HL-60 (cell line): ENCODE results near the gene CLRN1.

Source experiments
- DNase-seq, 2 experiments: peaks; one replicate each; pipeline ENCODE4 v3.0.0-alpha.2; 2010 to 2020; ENCODE audit warnings: low read depth in 1 of 2, low spot score in 1 of 2
- H3K27ac ChIP-seq: fragments of 250-450 bp; sonication (Bioruptor Pico); replicated peaks from 2 replicates; pipeline ENCODE4 v1.5.1; 2020; ENCODE audit warnings: mild to moderate bottlenecking, moderate library complexity
- H3K27me3 ChIP-seq: fragments of 250-450 bp; sonication (Bioruptor Pico); 2 replicates; pipeline ENCODE4 v1.5.1; 2021; ENCODE audit warnings: mild to moderate bottlenecking, moderate library complexity; ENCODE audit not compliant: insufficient read depth, poor library complexity, severe bottlenecking
- H3K4me3 ChIP-seq: replicated peaks from 2 replicates; pipeline ENCODE4 v1.5.1; 2011; ENCODE audit warnings: mild to moderate bottlenecking, control low read depth, low read length; ENCODE audit not compliant: insufficient read depth
- GABPA ChIP-seq: IDR thresholded peaks from 2 replicates; pipeline ENCODE4 v1.6.1; 2012; ENCODE audit warnings: low read depth
- POLR2AphosphoS5 ChIP-seq: IDR thresholded peaks from 2 replicates; pipeline ENCODE4 v1.6.1; 2012; ENCODE audit warnings: low read depth
- REST ChIP-seq: IDR thresholded peaks from 2 replicates; pipeline ENCODE4 v1.6.1; 2012; ENCODE audit warnings: low read depth; ENCODE audit not compliant: insufficient replicate concordance
- SPI1 ChIP-seq: IDR thresholded peaks from 2 replicates; pipeline ENCODE4 v1.6.1; 2012; ENCODE audit warnings: low read depth, mild to moderate bottlenecking, borderline replicate concordance
- TF ChIP-seq, protein P1 (sequence below): IDR thresholded peaks from one replicate; pipeline ENCODE4 v1.5.1; 2011; ENCODE audit warnings: low read length, control low read depth, inconsistent platforms; ENCODE audit not compliant: insufficient read depth

CLRN1 gene

DNA sequence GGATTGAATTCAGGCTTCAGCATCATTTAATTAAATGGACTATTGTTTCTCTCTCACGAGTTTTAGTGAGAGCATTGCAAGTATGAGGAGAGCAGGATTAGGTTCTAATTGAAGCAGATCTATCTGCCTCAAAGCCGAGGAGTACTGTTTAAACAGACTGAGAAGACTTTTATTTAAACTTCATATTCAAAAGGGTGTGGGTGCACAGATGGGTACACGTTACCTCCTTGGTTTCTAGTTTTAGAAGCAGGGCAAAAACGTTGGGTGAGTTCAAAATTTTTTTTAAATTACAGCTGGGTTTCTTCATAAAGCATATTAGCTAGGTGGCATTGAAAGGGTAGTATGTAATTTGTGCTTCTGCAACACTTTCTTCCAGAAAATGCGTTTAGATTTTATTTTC lies 26.5 kb upstream of the CLRN1 start:
- no peak overlapping the region for H3K4me3 ChIP-seq
- no peak for DNase-seq
- no peak overlapping the region for H3K27ac ChIP-seq
- peaks cover 3% of the 10 kb centered on the region for H3K27me3 ChIP-seq
- TF ChIP-seq, protein P1, sequence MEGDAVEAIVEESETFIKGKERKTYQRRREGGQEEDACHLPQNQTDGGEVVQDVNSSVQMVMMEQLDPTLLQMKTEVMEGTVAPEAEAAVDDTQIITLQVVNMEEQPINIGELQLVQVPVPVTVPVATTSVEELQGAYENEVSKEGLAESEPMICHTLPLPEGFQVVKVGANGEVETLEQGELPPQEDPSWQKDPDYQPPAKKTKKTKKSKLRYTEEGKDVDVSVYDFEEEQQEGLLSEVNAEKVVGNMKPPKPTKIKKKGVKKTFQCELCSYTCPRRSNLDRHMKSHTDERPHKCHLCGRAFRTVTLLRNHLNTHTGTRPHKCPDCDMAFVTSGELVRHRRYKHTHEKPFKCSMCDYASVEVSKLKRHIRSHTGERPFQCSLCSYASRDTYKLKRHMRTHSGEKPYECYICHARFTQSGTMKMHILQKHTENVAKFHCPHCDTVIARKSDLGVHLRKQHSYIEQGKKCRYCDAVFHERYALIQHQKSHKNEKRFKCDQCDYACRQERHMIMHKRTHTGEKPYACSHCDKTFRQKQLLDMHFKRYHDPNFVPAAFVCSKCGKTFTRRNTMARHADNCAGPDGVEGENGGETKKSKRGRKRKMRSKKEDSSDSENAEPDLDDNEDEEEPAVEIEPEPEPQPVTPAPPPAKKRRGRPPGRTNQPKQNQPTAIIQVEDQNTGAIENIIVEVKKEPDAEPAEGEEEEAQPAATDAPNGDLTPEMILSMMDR: no peak
- TF ChIP-seq POLR2AphosphoS5 (no peak), REST (no peak), SPI1 (no peak), GABPA (no peak)

DNA sequence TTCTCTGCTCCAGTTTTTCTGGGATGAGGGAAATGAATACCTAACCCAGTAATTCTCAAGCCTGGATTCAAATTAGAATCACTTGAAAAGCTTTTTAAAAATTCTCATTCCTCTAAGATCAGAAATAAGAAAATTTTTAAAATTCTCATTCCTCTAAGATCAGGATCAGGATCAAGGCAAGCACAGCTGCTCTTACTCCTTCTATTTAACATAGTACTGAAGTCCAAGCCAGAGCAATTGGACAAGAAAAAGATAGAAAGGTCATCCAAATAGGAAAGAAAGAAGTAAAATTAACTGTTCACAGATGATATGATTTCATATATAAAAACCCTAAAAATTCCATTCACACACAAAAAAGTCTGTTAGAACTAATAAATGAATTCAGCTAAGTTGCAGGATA lies 24.2 kb upstream of the CLRN1 start:
- Histone ChIP-seq H3K4me3 (no peak overlapping the region), H3K27ac (no peak overlapping the region), H3K27me3 (peaks cover 6% of the 10 kb centered on the region)
- DNase-seq: no peak
- no peak for TF ChIP-seq POLR2AphosphoS5
- TF ChIP-seq REST: no peak
- no peak for TF ChIP-seq SPI1
- TF ChIP-seq GABPA: no peak
- TF ChIP-seq, protein P1: no peak

DNA sequence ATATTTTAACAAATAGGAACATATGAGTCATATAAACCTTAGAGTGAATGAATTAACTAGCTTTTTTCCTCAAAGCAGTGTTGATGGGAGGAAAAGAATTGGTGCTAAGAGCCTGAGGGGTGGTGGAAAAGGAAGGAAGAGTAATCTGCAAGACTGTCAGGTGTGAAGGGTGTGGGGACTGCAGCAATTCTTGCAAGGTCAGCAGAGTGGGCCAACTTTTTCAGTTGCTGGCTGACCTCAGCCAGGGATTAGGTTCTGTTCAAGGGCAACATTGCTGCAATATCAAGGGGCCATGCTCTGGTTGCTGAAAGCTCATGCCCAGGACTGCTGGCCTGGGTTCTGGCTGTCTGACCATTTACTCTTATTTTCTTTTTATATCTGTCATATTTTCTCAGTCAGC lies 23.0 kb upstream of the CLRN1 start:
- H3K27ac ChIP-seq: no peak overlapping the region
- H3K27me3 ChIP-seq: peaks cover 13% of the 10 kb centered on the region
- H3K4me3 ChIP-seq: no peak overlapping the region
- no peak for DNase-seq
- TF ChIP-seq, protein P1: no peak
- TF ChIP-seq SPI1 (no peak), REST (no peak), POLR2AphosphoS5 (no peak), GABPA (no peak)
